SIG-M5 treated with dmso at 0.1 percent for 504 hours (cell line): Measurements from ENCODE around the gene SATB1.
A peak's percentile ranks its signal among the peaks of the same experiment; 100 is the strongest.
"Not testable (repeated sequence)": the region's sequence is repeated elsewhere in the genome, so short reads cannot be mapped to it uniquely, and the experiment has no call there.

ENCODE experiments used
- DNase-seq: peaks from one replicate; lab custom pipeline; 2025; ENCODE audit not compliant: unreplicated experiment; lab: John Stamatoyannopoulos, UW

The SATB1 gene

GRCh38 chr3:18424729-18425640, at the start of gene SATB1:
Gene SATB1 (minus strand): TSS chr3:18425339. CDS start chr3:18420967, 4,372 bp downstream.
- peak; percentile 41 for DNase-seq

- DNase-seq: no peak
Measured at GRCh38 chr3:18474202-18474601, 49.1 kb upstream of the SATB1 start.

GRCh38 chr3:18469775-18470174, 44.6 kb upstream of the SATB1 start:
- DNase-seq: no peak

DNA sequence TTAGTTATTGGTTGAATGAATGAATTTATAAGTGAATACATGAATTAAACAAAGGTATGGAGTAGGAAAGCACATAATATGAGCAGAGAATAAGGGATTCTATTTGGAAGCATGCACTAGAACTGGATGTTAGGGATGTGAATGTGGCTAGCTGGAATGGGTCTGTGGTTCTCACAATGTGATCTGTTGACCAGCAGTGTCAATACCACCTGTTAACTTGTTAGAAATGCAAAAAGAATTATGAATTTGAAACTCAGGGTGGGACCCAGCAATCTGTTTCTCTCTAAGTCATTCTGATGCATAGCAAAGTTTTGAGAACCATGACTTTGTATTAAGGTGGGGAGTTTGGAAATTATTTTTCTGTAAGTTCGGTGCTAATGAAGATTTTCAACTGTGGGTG, 41.0 kb upstream of the SATB1 start:
- DNase-seq: no peak

DNA sequence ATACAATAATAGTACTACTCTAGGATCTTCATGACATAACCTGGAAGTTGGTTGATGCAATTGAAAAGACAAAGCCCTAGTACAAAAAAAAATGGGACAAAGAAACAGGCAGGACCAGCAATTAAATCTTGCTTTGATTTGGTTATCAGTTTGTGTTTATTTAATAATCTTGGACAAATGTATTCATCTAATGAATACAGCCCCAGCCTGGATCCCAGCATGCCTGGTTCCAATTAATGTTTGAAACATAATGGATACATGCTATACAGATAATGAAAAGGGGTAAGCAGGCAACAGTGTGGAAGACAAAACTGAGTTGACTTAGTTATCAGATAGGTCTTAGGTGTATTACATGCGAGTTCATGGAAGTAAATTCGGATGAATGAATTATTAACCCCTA, 29.6 kb upstream of the SATB1 start:
- DNase-seq: no peak

- not testable (repeated sequence) for DNase-seq
Measured at GRCh38 chr3:18449618-18450017, 24.5 kb upstream of the SATB1 start.

DNA sequence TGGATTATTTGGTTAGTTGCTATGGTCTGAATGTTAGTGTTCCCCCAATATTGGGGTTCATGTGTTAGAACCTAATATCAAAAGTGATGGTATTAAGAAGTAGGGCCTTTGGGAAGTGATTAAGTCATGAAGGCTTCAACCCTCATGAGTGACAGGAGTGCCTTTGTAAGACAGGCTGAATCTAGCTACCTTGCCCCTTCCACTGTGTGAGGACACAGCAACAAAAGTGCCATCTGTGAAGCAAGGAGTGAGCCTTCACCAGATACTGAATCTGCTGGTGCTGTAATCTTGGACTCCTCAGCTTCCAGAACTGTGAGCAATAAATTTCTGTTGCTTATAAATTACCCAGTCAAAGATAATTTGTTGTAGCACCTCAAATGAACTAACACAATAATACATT, 22.6 kb upstream of the SATB1 start:
- no peak for DNase-seq

DNA sequence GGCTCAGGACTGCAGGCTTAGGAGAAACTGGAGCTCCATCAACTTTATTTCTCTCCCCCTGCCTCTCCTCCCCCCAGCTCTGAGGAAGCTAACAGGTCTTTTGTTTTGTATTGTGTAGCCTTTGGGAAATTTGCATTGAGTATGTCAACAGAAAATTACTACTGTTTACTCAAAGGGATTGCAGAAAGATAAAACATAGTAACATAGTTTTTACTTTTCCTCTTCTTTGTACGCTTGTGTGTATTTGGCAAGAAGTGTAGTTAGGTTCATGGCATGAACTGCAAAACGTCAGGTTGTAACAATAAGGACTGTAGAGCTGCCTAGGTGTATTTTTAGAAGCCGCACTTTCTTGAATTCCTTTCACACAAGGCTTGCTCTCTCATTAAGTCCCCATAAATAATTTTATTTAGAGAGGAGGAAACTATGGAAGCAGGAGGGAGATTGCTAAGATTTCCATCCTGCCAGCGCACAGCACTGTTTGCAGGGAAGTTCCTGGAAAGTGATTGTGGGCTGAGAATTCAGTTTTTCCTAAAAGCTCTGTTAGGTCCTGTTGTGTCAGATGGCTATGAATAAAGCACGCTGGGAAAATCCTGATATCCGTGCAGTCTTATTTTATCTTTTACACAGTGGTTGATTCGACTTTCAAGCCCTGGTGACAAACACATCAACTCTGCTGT, 21.1 kb upstream of the SATB1 start:
- DNase-seq: no peak

- DNase-seq: no peak
Measured at GRCh38 chr3:18445401-18446148, 20.4 kb upstream of the SATB1 start.

DNA sequence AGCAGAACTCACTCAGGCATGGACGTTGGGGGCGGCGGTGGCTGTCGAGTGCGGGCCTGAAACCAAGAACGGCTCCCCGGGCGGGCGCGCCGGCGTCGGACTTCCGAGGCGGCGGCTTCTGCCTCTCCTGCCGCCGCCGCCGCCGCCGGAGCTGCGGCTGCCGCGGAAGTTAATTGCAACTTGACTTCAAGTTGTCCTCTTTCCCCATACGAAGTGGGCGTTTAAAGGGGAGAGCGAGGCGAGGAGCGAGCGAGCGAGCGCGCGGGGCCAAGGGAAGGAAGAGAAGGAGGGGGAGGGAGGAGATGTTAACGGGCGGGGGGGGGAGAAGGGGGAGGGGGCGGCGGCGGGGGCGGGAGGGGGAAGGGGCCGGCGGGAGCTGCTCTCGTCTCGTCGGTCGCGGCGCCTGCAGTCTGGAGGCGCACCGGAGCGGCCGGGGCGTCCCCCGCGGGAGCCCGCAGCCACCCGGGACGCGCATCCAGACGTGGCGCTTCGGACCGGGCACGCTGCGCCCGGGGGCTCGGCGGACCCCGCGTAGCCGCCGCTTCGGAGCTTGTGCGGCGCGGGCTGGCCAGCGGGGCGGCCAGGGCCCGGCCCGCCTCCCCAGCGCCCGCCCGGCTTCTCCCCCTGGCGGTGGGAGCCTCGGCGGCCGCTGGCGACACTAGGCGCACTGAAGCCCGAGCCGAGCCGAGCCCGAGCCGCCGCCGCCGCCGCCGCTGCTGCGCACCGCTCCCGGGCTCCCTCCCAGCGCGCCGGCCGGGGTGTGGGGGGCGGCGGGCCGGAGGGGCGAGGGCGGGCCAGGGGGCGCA, 19.7 kb upstream of the SATB1 start:
- DNase-seq: peak; percentile 52

GRCh38 chr3:18443665-18444594, 18.8 kb upstream of the SATB1 start:
- DNase-seq: no peak

GRCh38 chr3:18442756-18443664, 17.9 kb upstream of the SATB1 start:
- DNase-seq: no peak

- DNase-seq: no peak
Measured at GRCh38 chr3:18441551-18441950, 16.4 kb upstream of the SATB1 start.

DNA sequence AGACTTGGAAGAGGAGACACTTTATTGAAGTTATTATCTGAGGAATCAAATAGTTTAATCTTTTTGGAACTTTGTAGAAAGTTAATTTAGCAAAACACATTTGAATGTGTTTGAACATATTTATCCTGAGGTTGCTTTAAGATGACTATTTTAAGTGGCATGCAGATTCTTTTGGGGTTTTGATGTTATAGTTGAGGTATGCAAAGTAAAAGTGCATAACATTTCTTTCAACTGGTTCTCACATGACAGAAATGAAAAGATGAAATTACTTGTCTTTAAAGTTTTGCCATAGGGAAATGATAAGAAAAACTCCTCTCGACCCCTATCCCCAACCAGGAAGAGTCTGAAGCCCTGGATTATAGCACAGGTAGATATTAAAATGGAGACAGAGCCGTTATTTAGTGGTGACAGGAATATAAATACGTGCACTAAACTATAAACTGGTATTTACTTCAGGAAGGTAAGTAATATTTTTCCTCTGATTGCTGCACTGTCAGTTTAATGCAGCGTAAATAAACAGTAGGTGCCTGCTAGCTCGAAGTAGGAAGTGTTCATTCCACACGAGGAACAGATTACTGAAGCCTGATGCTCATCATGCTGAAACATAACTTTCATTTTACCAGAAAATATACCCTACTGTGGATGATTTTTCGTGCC, 15.1 kb upstream of the SATB1 start:
- DNase-seq: no peak

- no peak for DNase-seq
Measured at GRCh38 chr3:18439281-18439680, 14.1 kb upstream of the SATB1 start.

DNA sequence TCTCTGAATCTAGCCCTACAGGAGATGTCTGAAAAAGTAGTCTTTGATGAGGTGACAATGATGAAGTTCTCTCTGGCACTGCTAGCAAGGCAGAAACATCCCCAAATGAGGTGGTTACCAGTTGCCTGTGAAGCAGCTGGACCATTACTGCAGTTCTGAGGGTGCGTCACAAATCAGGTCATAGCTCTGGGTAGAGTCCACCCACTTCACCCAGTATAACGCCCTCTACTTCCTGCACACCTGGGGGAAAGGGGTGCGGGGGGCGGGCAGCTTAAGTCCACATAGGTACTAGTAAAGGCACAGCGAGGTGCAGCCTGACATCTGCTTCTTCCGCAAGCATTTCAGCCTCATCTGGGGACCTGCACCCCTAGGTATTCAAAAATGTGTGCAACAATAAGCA, 13.4 kb upstream of the SATB1 start:
- DNase-seq: no peak

GRCh38 chr3:18436213-18436612, 11.1 kb upstream of the SATB1 start:
- no peak for DNase-seq

- DNase-seq: no peak
Measured at GRCh38 chr3:18434711-18435110, 9.6 kb upstream of the SATB1 start.
